ENCODE results near the gene KCNG2. TPM values are rescaled to one million over a fixed set of nuclear protein-coding genes. Genes with fewer than 3 reads are reported as not detected.

KCNG2 gene
- total RNA-seq, 2 experiments from 2014 or later: not detected

GRCh38 chr18:79805926-79806487, 8.3 kb downstream of the KCNG2 start:
- H3K9me2 ChIP-seq (ENCODE audit: insufficient read depth, low read length): no peaks in the 10 kb centered on the region
- no peaks in the 10 kb centered on the region for H4K20me1 ChIP-seq (ENCODE audit: insufficient read depth, low read length)
- intact Hi-C loops (cut with micrococcal nuclease; ENCODE audit: unreplicated experiment): no loop called here
- no TSS peak for BruUV-seq (replicated peaks)
- no peak for DNase-seq (ENCODE audit: low spot score)
- TF ChIP-seq EZH2phosphoT487 (IDR thresholded peaks at IDR 0.05; ENCODE audit: borderline replicate concordance, low read depth, low read length): no peak
- no peak for TF ChIP-seq CTCF (conservative IDR thresholded peaks at IDR 0.05; ENCODE audit: low read length)
- no peak overlapping the region for H3K4me3 ChIP-seq (ENCODE audit: low read depth, low read length, poor library complexity, severe bottlenecking)
- no peaks in the 10 kb centered on the region for H3K36me3 ChIP-seq (ENCODE audit: insufficient read depth, low read length)
- POLR2A ChIA-PET: no interaction called here
- peaks cover 8% of the 10 kb centered on the region for H3K4me1 ChIP-seq (ENCODE audit: insufficient read depth, low read length, poor library complexity, severe bottlenecking)
- H3K9me3 ChIP-seq (ENCODE audit: low read length): no peaks in the 10 kb centered on the region
- H2AFZ ChIP-seq (ENCODE audit: low read length): no peak overlapping the region
- no peaks in the 10 kb centered on the region for H3K79me2 ChIP-seq (ENCODE audit: insufficient read depth, low read depth, low read length)
- no peak overlapping the region for H3K27ac ChIP-seq (ENCODE audit: low read depth, low read length, poor library complexity, severe bottlenecking)
- no peak overlapping the region for H3K4me2 ChIP-seq (ENCODE audit: low read length)
- CTCF ChIA-PET (ENCODE audit: unreplicated experiment): no interaction called here

- Histone ChIP-seq H3K27ac (ENCODE audit: low read depth, low read length, poor library complexity, severe bottlenecking) (no peak overlapping the region), H3K9me2 (ENCODE audit: insufficient read depth, low read length) (no peaks in the 10 kb centered on the region), H3K36me3 (ENCODE audit: insufficient read depth, low read length) (no peaks in the 10 kb centered on the region), H4K20me1 (ENCODE audit: insufficient read depth, low read length) (no peaks in the 10 kb centered on the region), H3K4me1 (ENCODE audit: insufficient read depth, low read length, poor library complexity, severe bottlenecking) (peaks cover 8% of the 10 kb centered on the region), H3K9me3 (ENCODE audit: low read length) (no peaks in the 10 kb centered on the region), H3K4me3 (ENCODE audit: low read depth, low read length, poor library complexity, severe bottlenecking) (no peak overlapping the region), H3K79me2 (ENCODE audit: insufficient read depth, low read depth, low read length) (no peaks in the 10 kb centered on the region), H3K4me2 (ENCODE audit: low read length) (no peak overlapping the region), H2AFZ (ENCODE audit: low read length) (no peak overlapping the region)
- no TSS peak for BruUV-seq (replicated peaks)
- ChIA-PET CTCF (ENCODE audit: unreplicated experiment) (no interaction called here), POLR2A (no interaction called here)
- intact Hi-C loops (cut with micrococcal nuclease; ENCODE audit: unreplicated experiment): no loop called here
- TF ChIP-seq EZH2phosphoT487 (IDR thresholded peaks at IDR 0.05; ENCODE audit: borderline replicate concordance, low read depth, low read length) (no peak), CTCF (conservative IDR thresholded peaks at IDR 0.05; ENCODE audit: low read length) (no peak)
- no peak for DNase-seq (ENCODE audit: low spot score)
Observed at GRCh38 chr18:79806976-79807841, 9.5 kb downstream of the KCNG2 start.

Measured in OCI-LY7 (cell line).